ENCODE measurements around the gene NR2E3.

DNA sequence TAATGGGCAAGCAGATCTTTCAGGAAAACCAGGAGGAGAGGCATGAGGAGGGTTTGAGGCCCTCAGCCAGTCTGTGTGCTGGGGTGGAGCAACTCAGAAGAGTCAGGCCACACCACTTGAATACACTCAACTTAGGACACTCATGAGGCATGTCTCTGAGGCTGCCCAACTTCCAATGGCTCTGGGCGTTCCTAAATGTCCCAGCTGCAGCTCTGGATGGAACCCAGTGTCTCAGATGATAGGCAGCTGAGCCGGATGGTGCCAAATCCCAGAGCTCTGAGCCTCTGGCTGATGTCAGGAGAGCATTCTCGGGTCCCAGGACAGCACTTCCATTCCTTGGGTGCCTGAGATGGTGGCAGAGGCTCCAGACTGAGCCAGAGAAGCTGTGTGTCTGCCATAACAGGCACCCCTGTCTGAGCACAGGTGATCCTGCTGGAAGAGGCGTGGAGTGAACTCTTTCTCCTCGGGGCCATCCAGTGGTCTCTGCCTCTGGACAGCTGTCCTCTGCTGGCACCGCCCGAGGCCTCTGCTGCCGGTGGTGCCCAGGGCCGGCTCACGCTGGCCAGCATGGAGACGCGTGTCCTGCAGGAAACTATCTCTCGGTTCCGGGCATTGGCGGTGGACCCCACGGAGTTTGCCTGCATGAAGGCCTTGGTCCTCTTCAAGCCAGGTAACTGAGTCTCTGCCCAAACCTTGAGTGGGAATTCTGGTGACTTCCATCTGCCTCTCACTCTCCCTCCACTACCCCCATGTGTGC is 2.8 kb downstream of the NR2E3 start:
- TF ChIP-seq, protein P1, sequence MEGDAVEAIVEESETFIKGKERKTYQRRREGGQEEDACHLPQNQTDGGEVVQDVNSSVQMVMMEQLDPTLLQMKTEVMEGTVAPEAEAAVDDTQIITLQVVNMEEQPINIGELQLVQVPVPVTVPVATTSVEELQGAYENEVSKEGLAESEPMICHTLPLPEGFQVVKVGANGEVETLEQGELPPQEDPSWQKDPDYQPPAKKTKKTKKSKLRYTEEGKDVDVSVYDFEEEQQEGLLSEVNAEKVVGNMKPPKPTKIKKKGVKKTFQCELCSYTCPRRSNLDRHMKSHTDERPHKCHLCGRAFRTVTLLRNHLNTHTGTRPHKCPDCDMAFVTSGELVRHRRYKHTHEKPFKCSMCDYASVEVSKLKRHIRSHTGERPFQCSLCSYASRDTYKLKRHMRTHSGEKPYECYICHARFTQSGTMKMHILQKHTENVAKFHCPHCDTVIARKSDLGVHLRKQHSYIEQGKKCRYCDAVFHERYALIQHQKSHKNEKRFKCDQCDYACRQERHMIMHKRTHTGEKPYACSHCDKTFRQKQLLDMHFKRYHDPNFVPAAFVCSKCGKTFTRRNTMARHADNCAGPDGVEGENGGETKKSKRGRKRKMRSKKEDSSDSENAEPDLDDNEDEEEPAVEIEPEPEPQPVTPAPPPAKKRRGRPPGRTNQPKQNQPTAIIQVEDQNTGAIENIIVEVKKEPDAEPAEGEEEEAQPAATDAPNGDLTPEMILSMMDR (IDR thresholded peaks at IDR 0.05), result no peak
- no peak for TF ChIP-seq ZFX (IDR thresholded peaks at IDR 0.05; ENCODE audit: borderline replicate concordance)
